A204.1 (cell line): ENCODE measurements around the gene CACNA1A.

Experiments used
- FAIRE-seq: peaks from 2 replicates; lab custom pipeline; 2012; peaks lifted over from hg19 to GRCh38; lab: Jason Lieb, UNC

Gene CACNA1A

DNA sequence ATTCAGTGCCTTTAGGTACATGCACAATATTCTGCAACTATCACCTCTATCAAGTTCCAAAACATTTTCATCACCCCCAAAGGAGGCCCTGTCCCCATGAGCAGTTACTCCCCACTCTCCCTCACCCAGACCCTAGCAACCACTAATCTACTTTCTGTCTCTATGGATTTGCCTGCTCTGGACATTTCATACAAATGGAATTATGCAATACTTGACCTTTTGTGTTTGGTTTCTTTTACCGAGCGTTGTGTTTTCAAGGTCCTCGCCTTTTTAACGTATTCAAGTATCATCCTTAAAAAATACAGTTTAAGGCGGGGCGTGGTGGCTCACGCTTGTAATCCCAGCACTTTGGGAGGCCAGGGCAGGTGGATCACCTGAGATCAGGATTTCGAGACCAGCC, 196.4 kb downstream of the CACNA1A start:
- FAIRE-seq: no peak

DNA sequence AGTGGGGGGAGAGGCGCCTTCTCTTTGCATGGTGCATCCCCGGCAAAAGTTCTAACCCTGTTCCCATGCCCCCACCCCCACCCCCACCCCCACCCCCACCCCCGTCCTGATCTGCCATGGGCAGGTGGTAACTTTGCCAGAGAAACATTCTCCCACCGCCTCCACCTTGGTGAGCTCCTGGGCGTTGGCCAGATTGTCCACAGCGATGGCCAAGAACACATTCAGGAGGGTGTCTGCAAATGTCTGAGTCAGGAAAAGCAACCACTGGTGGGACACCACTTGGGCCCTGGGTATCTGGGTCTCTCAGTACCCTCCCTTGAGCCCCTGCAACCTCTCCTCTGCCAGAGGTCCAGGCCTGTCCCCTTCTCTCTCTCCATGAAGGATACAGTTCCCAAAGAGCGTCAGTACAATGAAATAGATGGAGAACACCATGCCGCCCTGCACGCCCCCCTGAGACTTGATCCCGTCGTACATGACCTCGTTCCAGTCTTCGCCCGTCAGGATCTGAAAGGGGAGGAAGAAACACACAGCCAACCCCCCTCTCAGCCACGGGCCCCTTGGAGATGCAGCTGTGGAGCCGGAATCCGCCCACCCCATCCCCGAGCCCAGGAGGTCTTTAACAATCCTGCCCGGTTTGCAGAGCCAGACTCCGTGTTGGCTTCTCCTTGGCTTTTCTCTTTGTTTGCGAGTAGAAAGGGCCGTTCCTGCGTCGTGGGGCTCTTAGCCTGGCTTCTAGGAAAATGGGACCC, 202.7 kb downstream of the CACNA1A start:
- FAIRE-seq: no peak

DNA sequence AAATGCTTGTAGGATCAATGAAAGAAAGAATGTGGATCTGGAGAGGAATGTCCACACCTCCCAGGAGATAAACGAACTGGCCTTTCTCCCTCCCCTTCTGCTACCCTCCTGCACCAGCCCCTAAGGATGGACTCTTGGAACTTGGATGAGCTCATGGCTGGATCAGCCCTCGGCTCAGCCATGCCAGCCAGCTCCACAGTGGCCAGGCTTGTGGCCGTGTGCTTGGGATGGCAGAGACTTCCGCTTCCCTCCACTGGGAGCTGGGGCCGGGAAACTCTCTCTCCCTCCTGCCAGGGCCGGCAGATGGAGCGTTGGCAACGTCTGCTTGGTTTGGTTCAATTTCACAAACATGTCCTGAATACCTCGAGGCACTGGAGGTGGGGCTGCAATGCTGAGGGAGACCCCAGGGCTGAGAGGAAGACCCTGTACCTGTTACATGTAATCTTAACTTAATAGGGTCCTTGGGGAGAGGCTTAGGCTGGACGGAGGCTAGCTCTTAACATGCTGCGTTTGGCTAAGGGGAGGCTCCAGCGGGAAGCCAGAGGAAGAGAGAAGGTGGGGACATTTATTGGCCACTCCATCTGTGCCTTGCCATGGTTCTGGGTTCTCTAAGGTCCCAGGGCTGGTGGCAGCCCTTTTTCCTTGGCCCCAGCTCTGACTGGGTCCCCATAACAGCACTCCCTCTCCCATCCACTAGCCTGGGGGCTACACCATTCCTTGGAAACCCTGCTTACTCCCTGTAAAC, 203.6 kb downstream of the CACNA1A start:
- FAIRE-seq: no peak

DNA sequence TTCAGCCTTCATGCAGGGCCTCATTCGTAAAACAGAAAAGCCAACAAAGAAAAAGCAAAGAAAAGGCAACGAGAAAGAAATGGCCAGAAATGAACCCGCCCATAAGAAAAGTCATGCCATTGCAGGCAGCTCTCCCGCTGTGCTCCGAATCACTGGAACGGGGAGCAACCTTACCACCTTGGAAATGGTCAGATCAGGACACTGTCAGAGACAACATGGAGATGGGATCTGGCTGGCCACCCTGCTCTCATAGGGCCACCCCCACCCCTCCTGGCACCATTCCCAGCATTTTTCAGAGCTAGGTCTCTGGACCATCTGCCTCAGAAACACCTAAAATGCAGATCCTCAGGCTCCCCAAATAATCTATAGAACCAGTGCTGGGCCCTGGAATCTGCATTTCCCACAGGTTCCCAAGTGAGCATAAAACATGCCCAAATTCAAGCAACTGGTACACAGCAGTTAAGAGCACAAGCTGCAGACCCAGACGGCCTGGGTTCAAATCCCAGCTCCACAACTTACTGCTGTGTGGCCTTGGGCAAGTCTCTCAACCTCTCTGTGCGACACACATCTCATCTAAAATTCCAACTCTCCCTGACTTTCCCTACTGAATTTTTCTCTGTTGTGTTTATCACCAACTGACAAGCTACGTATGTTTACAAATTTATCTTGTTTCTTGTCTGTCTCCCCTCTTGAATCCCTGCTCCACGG, 204.5 kb downstream of the CACNA1A start:
- no peak for FAIRE-seq

DNA sequence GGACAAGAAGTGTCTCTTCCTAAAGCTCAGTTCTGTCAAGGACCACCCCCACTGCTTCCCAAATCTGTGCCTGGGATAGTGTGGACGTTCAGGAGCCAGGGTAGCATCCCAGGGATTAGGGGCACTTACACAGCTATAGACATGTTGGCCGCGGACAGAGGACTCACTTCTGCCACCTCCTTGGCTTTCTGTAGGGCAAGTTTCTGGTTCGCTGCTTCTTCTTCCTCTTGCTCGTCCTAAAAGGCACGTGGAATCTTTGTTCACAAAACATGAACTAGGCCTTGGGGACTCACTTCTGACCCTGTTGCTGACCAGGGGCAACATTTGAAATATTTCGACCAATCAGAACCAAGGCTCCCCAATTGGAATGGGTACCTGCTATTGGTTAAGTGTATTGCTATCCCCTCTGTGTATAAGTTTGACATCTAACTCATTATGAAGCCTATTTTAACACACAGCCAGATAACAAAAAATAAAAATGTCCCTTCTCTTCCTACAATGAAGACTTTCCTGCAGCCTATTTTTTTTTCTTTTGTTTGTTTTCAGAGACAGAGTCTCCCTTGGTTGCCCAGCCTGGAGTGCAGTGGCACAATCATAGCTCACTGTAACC, 205.8 kb downstream of the CACNA1A start:
- FAIRE-seq: no peak

DNA sequence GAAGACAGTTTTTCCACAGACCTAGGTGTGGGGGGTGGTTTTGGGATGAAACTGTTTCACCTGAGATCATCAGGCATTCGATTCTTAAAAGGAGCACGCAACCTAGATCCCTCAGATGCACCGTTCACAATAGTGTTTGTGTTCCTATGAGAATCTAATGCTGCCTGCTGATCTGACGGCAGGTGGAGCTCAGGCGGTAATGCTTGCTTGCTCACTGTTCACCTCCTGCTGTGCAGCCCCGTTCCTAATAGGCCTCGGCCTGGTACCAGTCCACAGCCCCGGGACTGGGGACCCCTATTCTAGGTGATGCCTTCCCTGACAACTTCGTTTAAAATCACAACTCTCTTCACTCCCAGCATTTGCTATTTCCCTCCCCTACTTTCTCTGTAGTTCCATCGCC, 206.4 kb downstream of the CACNA1A start:
- no peak for FAIRE-seq

DNA sequence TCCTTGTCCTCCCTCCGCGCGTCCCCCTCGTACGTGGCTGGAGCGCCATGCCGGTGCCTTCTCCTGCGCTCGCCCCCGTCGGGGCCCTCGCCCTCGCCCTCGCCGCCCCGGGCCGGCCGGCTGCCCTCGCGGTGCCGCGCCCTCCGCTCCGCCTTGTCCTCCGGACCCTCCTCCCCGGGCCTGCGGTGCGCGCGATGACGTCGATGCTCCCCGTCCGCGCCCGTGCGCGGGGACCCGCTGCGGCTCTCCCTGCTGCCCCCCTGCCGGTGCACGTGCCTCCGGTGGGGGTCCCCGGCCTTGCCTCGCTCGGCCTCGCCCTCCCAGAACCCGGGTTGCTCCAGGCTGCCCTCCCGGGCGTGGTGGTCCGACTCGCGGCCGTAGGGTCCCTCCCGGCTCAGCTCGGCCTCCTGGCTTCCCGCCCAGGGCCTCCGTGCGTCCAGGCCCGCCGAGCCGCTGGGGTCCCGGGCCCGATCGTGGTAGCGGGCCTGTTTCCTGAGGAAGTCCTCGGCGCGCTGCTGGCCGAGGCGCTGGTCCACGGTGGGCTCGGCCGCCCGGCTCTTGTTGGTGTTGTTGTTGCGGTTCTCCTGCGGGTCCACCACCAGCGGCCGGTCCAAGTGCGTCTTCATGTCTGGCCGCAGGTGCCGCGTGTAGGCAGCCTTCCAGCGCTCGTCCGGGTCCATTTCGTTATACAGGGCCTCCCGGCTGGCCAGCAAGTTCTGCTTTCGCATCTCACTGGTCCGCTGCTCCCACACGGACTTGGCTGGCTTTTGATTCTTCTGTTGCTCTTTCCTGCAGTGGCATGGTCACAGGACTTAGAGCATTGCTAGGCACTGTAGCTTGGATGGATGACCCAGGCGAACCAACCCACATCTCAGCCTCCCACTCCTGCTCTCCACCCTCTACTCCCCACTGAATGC, 207.5 kb downstream of the CACNA1A start:
- no peak for FAIRE-seq

DNA sequence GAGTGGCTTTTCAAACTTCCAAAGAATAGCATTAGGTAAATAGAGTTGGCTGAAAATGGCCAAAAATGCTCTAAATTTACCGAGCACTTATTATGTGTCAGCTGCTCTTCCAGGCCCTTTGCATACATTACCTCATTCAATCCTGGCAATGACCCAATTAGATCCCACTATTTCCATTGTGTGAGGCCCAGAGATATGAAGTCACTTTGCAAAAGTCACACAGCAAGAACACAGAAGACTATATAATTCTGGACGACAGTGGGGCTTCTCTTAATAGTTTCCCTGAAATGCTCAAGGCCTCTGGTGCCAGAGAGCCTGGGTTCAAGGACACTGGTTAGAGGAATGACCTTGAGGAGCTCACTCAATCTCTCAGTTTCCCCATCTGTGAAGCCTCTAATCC, 209.3 kb downstream of the CACNA1A start:
- no peak for FAIRE-seq

DNA sequence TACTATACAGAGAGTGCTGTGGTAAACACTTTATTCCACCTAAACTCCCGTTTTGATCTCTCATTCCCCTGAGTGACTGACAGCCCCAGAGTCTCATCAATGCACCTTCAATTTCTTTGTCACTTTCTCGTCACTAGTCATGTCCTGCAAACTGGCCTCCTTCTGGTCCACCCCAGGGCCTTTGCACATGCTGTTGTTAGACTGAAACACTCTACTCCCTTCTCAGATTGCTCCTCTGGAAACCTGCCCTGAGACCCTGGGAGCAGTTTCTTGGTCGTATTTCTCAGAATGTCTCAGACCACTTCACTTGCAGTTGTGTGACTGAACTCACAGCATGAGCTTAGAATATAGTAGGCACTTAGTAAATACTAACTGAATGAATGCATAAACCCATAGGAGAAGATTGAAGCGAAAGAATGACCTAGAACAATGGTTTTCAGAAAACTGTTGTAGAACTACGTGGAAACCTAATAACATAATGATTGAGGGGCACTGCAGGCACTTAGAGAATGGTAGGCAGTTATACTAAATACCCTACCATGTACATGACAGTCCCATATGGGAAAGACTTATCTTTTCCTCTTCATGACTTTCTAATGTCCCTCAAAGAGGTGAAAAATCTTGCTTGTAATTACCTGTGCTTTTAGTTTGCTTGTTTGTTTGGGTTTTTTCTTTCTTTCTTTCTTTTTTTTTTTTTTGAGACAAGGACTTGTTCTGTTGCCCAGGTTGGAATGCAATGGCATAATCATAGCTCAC, 211.3 kb downstream of the CACNA1A start:
- FAIRE-seq: no peak

DNA sequence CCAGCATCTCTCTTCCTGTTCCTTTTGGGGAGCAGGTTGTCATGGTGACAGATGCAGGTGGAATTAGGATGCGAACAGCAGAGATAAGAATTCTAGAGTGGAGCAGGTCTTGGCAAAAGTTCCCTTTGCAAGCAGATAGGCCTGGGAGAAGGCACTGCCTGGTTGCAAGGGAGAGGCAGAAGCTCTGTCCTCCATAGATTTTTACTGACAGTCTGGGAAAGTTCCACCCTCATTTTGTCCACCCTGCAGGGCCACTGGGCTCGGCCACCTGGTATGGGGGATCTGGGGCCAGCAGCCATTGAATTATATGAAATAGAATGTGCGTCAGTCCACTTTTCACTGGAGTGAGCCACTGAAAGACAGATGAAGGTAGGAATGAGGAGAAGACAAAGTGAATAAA, 214.4 kb downstream of the CACNA1A start:
- no peak for FAIRE-seq

DNA sequence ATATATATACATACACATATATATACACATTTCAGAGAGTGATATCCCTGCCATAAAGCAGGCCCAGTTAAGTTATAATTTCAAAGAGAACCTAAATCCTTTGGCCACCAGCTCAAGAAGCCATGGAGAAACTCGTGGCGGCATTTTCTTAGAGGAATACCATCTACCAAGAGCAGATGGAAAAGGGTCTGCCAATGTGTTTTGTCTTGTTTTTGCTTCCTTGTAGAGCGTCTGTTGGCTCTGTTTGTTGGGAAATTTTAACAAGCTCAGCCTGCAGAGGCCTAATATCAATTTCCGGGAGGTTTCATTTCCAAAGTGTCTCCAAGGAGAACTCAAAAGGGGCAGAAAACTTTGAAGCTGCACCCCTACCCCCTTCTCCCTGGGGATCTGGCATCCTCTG, 215.5 kb downstream of the CACNA1A start:
- FAIRE-seq: no peak

DNA sequence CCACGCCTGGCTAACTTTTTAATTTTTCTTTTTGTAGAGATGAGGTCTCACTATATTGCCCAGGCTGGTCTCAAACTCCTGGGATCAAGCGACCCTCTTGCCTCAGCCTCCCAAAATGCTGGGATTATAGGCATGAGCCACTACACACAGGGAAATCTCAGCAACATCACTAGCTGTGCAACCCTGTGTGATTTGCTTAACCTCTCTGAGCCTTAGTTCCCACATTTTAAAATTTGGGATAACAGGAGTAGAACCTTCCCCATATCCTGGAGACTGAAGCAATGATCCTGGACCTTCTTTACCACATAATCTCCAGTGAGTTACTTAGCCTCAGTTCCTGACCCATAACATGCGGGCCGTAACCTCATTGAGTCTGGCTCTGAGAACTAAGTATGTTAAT, 217.0 kb downstream of the CACNA1A start:
- no peak for FAIRE-seq

DNA sequence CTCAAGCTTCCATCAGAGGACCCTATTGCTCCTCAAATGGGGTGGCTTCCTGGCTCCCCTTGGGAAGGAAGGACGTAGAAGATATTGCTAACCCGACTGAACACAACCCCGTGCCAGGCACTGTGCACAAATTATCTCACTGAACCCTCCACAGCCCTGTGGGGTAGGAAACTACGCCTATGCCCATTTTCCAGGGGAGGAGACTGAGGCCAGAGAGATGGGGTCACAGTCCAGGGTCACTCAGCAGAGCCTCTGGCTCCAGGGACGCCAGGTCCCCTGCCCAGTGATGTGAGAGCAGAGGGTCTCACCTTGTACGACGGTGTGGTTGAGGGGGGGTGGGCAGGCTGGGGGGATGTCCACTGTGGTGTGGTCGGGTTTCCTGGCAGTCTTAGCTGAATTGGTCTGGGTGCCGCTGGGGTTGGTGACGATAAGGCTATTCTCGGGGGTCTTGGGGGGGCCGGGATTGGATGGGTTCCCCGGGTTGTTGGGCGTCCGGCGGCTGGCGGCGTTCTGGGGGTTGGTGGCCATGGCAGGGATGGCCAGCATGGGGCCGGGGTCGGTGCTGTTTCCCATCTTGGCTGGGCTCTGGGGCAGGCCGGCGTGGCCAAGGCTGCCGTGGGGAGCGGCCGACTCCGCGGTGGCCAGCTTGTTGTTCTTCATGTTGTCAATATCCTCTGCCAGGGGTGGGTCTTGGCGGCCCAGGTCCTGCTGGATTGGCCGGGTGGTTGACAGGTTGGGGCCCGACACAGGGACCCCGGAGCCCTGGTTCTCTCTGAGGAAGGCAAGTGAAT, 219.9 kb downstream of the CACNA1A start:
- FAIRE-seq: no peak

DNA sequence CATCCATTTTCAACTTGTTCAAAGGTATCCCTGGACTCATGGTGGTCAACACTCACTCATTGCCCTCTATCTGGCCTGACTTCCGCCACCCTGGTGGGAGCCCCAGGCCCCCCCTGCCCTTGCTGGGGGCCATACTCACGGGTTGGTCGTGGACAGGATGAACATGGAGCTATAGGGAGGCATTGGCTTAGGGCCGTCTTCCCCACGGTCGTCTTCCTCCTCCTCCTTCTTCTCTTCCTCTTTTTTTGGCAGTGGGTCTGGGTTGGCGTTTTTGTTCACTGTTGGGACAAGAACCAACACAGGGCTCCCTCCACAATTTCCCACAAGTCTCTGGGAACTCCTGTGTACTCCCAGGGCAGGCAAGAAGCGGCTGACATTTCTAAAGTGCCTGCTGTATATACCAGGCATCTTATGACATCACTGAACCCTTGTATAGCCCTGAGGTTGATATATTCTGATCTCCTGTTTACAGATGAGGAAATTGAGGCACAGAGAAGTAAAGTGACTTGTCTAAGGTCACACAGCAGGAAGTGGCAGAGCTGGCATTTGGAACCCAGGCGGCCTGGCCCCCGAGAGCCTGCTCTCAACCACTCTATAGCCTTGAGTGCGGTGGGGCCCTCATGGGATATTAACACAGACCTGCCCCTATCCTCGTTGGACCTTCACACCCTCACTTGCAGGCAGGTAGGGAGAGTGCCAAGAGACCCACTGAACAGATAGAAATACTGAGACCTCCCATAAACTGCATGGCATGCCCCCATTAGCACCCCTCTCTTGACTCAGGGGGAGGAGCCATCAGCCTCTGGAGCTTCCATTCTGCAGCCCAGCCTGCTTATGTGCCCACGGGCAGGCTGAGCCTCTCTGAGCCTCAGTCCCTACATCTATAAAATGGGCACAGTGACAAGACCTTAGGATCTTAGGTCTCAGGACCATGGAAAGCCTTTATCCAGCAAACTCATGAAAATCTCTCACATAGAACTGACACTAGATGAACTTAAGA, 221.1 kb downstream of the CACNA1A start:
- FAIRE-seq: no peak

DNA sequence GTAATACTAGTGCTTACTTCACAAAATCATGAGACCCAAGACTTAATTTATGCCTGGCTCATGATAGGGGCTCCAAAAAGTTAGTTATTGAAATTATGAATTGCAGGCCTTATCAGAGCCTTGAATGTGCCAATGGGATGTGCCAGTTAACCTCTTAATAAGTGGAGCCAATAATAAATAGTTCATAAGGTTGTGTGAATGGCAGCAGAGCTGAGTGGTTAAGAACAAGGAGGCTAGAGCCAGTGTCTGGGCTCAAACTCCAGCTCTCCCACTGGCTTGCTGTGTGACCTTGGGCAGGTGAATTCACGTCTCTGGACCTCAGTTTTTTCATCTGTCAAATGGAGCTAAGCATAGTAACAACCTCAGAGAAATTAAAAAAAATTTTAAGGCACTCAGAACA, 222.4 kb downstream of the CACNA1A start:
- no peak for FAIRE-seq

DNA sequence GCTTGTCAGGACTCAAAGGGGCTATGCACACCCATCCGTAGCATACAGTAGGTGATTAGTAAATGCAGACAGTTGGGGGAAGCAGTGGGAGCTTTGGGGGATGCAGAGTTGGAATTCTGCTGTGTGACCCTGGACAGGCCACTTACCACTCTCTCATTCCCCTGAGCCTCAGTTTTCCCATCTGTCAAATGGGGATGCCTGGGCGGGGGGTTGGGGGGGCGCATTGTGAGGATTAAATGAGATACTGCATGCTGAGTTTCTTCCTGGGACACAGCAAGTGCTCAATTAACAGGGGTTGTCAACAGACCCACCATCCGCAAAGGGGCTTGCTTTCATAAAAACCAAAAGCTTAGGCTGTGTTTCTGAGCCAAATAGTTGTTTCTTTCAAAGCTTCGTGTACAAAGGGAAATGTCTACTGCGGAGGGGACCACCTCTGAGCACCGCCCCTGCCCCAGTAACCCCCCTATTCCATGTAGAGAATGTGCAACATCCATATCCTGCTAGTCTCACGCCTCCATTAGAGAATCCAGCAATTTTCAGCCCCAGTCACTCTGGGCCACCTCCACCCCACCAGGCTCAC, 223.7 kb downstream of the CACNA1A start:
- no peak for FAIRE-seq

DNA sequence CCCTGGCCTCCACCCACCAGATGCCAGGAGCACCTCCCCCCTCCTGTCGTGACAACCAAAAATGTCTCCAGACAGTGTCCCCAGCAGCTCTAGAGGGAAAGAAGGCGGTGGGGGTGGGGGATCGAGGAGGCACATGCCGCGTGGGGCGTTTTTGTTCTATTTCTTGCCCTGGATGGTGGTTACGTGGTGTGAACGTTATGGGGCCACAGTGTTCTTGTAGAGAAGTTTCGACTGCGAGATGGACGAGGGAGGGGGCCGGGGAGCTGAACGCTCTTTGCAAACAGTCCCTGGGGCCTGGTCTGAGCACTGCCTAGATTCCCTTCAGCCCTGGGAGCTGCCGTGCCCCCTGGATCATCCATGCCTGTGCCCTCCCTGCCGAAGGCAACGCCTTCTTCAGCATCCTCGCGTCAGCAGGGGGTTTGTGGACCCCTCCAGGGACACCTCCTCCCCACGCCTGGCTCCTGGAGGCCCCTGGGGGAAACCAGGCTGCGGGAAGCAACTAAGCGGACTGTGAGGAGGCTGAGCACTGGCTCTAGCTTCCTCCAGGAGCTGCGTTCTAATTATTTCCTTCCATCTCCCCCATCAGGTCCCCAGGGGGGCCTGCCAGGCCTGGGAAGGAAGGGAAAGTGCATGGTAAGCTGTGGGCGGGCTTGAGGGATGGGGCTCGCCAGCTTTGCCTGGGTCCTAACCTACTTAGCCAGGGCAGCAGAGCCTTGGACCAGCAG, 224.6 kb downstream of the CACNA1A start:
- FAIRE-seq: no peak
